Hematopoietic multipotent progenitor cell treated with erythropoietin and hydrocortisone succinate and interleukin-3 and kit ligand, for 6 days (in vitro differentiated cells): Measurements from ENCODE around the gene SLC6A11.

Experiments used
- DNase-seq: peaks from one replicate; pipeline ENCODE4 v3.0.0-alpha.2; 2015

The SLC6A11 gene

DNA sequence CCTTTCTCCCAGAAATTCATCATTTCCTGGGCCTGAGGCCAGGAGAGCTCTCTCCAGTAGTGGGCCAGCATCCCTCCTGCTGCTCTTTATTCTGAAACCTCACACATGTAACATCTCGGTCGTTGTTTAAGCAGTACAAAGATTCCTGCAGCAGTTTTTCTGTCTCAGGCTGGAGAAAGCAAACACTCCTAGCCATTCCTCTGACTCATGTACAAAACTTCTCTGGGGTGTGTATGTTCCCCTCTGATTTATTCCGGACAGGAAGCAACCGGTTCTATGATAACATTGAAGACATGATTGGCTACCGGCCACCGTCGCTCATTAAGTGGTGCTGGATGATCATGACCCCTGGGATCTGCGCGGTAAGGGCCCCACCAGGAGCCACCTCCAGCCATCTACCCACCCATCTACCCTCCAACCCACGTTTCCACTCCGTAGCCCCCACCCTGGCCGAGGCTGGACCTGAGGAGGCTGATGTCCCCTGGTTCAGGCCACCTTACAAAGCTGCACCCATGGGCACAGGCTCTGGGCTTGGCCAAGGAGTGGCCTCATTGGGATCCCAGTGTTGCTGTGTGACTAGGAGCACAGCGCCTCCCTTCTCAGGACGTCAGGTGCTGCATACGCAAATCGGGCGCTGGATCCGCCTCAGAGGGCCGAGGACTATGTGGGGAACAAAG is 117.9 kb downstream of the SLC6A11 start:
- no peak for DNase-seq

DNA sequence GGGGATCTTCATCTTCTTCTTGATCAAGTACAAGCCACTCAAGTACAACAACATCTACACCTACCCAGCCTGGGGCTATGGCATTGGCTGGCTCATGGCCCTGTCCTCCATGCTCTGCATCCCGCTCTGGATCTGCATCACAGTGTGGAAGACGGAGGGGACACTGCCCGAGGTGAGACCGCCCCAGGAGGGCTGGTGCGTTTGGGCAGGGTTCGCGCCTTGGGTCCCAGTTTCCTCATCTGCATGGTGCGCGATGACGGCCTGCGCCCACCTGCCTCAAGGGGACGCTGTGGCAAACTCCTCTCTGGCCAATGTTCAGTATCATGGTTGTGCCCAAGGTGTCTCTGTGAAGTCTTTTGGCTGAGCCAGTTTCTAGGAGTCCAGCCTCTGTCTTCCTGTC is 119.0 kb downstream of the SLC6A11 start:
- no peak for DNase-seq

DNA sequence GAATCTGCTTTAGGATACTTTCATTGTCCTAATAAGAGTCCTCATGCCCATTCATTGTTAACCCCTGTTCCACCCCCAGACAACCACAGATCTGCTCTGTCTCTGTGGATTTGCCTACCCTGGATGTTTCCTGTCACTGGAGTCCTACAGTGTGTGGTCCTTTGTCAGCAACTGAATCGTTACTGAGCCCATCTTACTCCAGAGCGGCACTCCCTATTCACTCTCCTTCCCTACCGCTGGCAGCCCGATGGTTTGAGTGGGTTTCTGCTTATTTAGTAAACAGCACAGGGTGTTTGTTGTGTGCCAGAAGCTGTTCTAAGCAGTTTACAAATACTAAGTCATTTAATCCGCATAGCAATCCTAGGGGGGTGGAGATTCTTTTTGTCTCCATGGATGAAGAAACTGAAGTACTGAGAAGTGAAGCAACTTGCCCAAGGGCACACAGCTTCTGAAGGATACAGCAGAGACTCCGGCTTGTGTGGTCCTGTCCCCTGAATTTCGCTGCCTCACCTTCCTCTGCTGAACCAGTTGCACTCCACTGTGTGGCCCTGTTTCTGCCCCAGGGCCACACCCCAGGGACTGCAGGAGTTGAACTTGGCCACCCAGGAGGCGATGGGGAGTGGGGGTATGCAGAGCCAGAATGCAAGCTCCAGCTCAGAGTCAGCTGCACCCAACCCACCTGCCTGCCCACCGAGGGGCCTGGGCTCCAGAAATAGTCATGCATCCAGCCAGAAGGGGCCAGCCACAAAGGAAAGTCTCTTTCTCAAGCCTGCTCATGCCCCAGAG is 120.0 kb downstream of the SLC6A11 start:
- DNase-seq, result no peak

DNA sequence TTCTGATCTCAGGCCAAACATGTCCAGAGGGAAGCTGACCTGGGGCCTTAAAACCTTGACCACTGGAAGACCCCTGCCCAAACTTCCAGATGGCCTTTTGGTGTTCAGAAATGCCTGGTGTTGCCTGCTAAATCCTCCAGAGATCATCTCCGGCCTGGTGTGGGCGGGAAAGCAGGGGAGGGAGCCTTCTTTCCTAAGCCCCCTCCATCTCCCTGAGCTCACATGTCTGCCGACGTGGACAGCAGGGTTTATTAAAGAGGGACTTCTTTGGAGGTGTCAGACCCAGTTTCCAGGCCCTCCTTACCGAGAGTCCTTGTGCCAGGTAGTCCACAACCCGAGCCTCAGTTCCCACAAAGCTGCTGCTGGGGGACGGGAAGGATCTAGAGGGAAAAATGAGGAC is 120.7 kb downstream of the SLC6A11 start:
- DNase-seq, result no peak

DNA sequence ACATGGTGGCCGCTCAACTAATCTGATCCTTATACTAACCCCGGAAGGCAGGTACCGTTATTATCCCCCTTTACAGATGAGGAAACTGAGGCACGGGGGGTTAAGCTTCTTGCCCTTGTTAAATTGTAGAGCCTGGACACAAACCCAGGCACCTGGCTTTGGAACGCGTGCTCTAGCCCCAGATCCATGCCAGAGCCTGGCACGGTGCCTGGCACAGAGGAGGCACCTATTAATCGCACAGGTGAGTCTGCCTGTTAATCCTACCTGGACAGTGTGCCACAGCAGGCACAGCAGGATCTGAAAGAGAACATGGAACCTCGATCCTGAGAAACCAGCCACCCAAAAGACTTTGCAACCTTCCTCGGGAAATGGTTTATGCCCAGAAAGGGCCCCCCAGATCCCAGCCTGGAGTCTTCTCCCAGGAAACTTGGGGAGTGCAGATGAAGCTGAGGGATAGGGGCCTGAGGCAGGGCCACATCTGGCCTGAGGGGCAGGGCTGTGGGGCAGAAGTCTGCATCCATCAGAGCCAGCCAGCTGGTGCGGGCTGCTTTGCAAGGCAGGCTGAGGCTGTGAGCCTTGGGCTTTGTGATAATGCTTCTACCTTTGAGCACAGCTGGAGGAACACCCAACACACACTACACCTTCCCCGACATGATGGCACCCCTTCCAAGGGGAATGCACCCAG is 121.3 kb downstream of the SLC6A11 start:
- DNase-seq, result no peak

DNA sequence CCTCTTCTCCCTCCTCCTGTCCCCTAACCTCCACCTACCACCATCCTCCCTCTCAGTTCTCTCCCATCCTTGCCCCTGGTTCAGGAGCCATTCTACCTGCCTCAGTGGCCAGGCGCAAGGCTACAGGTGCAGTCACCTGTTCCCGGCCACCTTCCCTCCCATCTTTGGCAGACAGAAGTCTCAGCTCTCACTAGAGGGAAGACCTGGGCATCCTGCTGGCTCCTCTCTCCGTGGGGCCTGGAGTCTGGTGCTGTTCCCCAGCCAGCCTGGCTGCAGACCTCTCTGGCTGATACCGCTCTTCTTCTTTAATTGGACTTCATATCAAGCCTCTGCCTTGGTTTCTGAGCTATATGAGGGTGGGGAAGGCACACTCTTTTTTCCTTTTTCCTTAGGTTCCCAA is 123.5 kb downstream of the SLC6A11 start:
- no peak for DNase-seq

DNA sequence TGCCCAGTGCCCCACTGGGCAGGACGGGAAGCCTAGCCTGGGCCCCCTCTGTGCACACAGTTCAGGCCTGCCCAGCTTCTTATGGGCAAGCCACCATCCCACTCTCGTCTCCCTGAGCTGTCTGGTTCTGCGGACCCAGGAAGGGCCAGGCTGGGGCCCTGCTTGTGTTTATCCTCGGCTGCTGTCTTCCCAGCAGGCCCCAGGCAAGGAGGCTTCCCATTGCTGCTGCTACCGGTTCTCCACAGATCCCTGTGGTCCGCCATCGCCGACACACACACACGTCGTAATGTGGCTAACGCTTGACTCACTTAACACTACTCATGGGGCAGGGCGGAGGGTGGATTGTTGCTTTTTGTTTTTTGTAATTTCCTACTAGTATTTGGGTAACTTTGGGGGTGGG is 124.1 kb downstream of the SLC6A11 start:
- no peak for DNase-seq

DNA sequence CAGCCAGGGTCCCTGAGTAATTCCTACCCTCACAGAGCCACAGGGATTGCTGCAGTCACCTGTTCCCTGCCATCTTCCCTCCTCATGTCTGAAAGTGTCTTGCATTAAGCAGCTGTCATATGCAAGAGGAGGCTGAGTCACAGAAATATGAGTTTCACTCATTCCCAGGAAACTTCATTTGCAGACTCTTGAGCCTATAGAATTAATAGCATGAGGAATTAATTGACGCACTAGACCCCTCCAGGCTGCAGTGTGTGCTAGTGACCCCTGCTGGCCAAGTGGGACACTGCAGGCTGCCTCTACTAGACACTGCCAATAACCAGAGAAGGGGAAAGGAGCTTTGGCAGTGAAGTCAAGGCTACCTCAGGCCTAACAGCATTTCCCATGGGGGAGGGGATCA is 125.9 kb downstream of the SLC6A11 start:
- DNase-seq, result peak; percentile 28

DNA sequence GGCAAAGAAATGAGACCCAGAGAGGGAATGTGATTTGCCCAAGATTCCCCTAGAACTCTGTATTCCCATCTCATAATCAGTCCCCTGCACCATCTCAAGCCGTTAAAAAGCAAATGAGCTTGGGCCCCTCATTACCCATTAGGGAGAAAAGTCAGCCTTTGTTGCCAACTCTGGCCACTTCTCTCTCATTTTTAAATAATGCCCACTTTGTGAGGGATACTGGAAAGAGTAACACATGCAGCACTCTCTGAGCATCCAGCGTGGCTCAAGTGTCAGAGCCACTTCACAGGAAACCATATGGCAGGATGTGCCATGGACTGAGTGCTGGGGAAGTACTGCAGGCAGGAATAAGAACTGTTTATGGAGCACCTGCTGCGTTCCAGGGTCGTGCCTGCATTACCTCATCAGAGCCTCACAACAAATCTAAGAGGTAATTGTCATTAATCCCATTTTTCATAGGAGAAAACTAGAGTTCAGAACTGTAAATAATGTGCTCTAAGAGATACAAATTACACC is 126.7 kb downstream of the SLC6A11 start:
- no peak for DNase-seq

DNA sequence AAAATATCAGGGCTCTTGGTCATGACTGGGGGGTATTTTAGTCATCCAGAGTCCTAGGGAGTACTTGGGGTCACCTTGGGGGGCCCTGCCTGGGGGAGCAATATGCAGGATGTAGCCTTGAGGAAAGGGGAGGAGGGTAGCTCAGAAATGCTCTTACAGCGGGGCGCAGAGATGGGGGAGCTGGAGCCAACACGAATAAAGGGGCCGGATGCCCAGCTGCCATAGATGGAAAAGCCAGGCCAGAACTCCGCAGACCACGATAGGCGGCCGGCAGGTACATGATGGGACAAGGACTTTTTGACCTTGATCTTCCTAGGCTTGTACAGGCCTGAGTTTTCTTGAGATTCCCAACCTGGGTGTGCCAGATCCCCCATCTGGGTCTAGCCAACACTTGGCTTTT is 128.8 kb downstream of the SLC6A11 start:
- DNase-seq, result no peak

DNA sequence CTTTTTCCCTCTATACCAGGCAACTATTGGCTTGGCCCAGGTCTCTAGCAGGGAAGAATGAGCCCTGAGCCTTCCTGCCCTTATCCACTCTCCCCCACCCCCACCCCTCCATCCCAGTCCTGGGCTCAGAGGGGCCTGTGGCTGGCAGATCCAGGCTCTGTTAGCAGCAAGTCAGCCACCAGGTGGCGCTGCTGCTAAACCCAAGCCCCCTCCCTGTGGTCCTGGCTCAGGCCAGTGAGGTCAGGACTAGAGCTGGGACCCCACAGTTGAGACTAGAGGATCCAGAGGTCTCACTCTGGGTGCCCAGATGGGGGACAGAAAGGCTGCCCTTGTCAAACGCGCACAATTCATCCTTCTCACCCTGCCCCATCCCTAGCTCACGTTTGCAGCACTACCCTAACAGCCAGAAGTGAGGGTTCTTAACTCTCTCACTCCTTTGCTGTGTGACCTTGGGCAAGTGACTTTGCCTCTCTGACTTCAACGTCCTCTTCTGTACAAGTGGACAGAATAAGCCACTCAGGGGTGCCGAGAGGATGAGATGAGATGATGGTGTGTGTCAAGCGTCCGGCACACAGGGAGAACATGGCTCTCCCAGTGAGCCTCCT is 129.8 kb downstream of the SLC6A11 start:
- DNase-seq, result peak; percentile 82

DNA sequence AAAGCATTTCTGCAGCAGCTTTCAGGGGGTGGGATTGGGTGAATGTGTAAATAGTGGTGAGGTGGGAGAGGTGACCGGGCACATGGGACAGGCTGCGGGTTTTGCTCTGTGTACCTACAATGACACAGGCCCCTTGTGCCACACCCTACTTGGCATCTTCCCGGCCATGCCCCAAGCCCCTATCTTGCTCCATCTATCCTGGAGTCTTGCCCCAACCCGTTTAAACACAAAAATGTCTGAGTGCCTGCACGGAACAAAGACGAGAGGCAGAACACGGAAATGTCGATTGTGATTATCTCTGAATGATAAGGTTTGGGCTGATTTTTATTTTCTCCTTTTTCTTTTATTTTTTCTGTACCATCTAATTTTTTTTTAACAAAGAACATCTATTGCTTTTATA is 130.5 kb downstream of the SLC6A11 start:
- no peak for DNase-seq

DNA sequence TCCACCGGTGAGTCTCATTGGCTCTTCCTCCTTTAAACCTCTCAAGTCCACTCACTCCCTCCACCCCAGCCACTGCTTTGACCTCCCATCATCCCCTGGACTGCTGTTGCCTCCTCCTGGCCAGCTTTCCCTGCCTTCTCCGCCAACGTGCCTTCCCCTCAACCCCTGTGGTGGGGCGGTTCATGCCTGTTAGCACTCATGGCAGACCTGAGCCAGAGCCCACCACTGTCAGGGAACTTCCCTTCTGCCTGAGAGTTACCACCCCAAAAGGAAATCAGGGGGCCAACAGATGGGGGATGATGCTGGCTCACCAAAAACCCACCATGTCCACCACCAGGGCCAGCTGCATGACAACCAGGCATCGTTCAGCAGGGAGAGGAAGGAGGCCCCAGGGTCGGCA is 132.3 kb downstream of the SLC6A11 start:
- DNase-seq, result no peak

DNA sequence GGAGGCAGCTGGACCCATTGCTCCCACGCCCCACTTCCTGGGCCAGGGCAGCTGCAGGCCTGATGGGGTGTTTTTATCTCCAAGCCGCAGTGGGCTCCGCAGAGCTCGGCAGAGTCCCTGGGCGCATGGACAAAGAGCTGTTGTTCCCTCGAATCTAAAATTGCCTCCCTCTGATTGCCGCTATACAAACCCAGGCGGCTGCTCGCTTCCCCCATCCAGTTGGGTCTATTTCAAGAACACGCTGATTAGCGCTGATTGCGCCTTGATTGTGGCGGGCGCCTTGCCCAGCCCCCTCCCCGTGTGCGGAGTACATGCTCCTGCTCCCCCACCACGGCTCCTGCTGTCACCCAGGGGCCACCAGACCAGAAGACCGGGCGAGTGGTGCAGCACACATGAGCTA is 133.2 kb downstream of the SLC6A11 start:
- no peak for DNase-seq

DNA sequence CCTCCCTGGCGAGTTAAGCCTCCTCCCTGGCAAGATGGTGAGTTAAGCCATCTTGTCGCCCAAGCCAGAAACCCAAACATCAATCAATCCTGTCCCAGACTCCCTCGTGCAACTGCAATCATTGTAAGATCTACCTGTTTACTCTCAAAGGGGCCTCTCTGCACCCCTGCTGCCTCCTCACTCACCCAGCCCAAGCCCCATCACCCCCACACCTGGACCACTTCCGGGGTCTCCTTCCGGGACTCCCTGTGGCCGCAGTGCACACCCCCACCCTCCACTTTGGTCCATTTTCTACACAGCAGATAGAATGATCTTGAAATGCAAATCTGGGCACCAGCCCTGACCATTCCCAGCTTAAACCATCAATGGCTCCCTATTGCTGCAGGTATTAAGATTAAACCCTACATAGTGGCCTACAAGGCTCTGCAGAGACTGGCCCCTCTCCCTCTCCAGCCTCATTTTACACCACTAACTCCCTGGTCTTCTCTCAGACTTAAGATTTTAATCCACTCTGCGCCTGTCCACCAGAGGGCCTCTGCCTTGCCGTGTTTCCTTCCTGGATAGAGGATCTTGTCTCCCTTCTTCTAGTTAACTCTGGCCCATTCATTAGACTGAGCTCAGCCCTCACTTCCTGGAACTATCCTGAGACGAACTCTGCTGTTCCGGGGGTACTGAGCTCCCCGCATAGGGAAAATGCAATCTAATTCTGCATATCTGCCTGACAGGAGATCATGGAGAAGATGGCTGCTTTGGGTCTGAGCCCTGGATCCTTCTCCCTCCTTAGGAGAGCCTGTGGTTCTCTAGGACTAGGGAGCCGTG is 134.7 kb downstream of the SLC6A11 start:
- peak; percentile 57 for DNase-seq

DNA sequence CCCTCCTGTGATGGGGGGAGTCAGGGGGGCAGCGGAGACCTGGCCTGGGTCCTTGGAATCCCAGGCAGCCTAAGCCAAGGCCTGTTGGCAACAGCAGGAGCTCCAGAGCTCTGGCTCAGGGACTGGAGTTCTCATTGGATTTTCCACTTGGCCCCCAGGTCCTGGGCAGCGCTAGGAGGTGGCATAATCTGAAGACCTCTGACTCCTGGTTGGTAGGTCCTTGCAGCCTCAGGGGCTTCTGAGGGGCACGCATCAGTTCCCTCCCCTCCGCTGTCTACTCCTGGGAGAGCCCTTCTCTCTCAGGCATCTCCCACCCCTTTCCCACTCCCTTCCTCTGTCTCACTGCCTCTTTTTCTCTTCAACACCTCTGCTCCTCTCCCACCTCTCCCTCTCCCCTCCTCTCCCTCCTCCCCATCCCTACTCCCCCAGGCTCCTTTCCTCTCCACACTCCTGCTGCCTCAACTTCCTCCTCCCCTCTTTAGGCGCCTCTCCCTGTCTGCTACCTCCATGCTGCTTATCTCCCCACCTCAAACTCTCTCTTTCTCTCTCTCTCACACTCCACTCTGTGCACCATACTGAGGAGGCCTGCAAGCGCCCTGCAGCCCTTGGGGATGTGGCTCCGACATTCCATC is 135.4 kb downstream of the SLC6A11 start:
- no peak for DNase-seq

DNA sequence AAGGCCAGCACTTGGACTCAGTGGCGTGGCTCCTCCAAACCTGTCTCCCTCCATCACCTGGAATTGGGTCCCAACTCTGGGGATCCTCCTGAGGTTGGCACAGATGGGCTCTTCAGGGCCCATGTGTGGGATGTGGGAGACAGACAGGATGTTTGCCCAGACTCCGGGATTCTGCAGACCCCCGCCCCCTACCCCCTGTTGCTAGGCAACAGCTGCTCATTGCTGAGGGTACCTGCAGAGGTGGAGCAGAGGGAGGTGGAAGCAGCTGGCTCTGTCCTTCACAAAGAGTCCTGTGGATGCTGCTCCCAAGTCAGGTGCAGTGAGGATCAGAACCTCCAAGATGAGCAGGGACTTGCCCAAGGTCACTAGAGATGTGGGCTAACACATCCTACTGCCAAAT is 136.5 kb downstream of the SLC6A11 start:
- no peak for DNase-seq

DNA sequence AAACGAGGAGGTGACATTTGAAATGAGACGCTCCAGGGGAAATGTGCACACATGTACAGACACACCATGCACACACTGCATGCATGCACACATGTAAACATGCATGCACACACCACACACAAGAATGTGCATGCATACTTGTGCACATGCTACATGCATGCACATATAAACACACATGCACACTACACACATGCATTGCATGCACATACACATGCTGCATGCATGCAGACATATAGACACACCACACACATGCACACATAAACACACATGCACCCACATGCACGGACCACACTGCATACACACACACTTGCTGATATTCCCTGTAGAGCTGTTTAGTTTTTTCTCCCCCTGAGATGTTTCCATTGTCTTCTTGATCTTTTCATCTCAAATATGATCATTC is 138.7 kb downstream of the SLC6A11 start:
- no peak for DNase-seq

DNA sequence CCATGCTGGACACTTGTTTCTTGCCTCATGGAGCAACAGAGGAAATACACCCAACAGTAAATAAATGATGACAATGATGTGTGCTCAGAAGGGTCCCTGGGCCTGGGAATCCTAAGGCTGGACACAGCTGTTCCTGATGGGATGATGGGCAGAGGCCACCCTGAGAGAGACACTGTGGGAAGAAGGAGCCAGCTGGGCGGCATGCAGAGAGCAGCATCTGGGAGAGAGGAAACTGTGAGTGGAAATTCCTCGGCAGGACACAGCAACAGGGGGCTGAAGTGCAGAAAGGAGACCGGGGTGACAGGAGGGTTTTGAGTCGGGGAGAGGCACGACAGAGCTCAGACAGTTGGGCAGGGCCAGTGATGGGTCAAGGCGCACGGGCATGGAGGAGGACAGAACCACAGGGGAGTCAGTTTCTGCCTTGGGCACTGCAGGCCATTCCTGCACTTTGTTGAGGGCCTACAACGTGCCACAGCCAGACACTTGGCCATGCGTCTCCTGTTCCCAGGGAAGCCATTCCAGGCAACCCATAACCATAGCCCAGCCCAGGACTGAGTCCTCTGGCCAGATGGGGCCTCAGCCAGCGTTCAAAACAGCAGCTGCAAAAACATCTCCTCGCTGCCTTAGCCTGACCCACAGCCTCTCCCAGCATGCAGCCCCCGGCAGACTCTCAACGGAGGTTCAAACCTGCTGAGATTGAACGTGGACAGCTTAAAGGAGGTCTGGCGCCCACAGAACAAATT is 139.9 kb downstream of the SLC6A11 start:
- no peak for DNase-seq

DNA sequence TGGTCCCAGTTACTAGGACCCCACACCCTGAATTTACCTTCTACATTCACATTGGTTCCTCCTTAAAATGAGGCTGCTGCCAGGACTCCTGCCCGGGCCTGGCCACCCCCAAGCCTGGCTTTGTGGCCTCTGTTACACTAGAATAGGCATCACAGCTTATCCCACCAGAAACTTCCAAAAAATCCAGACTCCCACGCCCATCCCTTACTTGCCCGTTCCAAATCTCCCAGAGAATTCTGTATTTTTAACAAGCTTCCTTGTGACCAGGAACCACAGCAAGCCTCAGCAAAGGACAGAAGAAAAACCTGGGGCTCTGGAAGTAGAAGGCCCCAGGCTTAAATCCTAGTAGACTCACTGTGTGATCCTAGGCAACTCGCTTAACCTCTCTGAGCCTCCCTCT is 140.5 kb downstream of the SLC6A11 start:
- DNase-seq, result no peak

DNA sequence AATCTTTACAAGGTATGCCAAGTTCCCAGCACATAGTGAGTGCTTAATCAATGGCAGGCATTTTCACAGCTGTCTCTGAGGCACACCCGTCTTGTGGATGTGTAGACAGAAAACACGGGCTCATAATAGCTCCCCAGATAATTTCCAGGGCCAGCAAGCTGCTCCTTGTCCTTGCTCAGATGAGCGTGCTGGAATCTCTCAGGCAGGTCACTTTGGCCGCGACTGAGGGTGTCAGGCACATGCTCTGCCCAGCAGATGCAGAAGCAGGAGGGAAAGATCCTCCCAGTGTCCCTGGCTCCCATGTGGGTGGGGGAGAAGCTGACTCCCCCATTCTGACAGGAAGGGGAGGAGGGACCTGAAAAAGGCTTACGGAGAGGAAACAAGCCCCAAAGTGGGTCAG is 141.0 kb downstream of the SLC6A11 start:
- DNase-seq, result no peak
